Fibroblast of pulmonary artery (primary cell): ENCODE measurements around the gene TNS3.
A peak's percentile ranks its signal among the peaks of the same experiment; 100 is the strongest.

Source experiments
- DNase-seq: peaks from one replicate; pipeline ENCODE4 v3.0.0-alpha.2; 2010; ENCODE audit warnings: low read depth
- H3K4me3 ChIP-seq: replicated peaks from 2 replicates; pipeline ENCODE4 v1.5.1; 2011; ENCODE audit warnings: low read depth, mild to moderate bottlenecking, control low read depth, low read length, moderate library complexity
- TF ChIP-seq, protein P1 (sequence below): IDR thresholded peaks from 2 replicates; pipeline ENCODE4 v1.5.1; 2011; ENCODE audit warnings: mild to moderate bottlenecking, control low read depth, low read length, inconsistent platforms; ENCODE audit errors: missing control alignments

Gene TNS3

DNA sequence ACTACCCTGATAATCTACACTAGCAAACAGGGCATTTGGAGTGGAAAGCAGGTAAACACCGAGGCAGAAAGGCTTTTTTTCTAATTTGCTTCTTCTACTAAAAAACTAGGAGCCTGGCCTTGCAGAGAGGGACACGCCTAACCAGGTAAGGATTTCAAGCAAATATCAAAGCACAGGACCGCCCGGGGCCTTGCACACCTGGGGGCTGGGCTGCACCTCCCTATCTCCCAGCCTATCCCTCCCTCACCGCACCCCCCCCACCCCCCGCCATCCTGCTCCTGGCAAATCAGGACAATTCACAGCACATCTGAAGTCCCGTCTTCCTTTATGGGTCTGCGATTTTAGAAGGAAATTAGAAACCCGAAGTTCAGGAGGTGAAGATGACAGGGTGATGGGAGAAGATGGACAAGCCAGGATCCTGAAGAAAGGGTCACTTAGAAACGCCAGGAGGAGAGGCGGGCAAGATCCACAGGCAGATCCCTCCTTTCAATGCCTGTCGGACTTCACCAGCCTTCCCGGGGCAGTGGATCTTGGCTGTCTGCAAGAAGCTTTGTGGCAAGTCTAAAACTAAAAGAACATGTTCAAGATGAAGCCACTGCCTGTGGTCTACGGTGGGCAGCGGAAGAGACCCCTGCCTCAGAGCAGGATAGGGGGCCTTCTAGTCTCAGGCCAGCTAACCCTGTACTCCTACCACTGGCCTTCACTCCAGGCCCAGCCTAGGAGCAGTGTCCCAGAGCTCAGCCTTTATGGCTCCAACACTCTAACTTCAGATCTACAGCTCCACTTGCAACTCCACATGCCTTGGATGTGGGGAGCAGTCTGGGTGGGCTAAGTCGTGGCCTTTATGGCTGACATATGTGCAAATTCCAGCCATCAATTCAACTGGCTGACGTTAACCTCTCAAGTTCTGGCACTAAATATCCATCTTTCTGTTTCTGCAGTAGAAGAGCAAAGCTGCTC, 43.9 kb downstream of the TNS3 start:
- TF ChIP-seq, protein P1, sequence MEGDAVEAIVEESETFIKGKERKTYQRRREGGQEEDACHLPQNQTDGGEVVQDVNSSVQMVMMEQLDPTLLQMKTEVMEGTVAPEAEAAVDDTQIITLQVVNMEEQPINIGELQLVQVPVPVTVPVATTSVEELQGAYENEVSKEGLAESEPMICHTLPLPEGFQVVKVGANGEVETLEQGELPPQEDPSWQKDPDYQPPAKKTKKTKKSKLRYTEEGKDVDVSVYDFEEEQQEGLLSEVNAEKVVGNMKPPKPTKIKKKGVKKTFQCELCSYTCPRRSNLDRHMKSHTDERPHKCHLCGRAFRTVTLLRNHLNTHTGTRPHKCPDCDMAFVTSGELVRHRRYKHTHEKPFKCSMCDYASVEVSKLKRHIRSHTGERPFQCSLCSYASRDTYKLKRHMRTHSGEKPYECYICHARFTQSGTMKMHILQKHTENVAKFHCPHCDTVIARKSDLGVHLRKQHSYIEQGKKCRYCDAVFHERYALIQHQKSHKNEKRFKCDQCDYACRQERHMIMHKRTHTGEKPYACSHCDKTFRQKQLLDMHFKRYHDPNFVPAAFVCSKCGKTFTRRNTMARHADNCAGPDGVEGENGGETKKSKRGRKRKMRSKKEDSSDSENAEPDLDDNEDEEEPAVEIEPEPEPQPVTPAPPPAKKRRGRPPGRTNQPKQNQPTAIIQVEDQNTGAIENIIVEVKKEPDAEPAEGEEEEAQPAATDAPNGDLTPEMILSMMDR: no peak
- DNase-seq: no peak
- H3K4me3 ChIP-seq: peak overlapping the region; percentile 51

DNA sequence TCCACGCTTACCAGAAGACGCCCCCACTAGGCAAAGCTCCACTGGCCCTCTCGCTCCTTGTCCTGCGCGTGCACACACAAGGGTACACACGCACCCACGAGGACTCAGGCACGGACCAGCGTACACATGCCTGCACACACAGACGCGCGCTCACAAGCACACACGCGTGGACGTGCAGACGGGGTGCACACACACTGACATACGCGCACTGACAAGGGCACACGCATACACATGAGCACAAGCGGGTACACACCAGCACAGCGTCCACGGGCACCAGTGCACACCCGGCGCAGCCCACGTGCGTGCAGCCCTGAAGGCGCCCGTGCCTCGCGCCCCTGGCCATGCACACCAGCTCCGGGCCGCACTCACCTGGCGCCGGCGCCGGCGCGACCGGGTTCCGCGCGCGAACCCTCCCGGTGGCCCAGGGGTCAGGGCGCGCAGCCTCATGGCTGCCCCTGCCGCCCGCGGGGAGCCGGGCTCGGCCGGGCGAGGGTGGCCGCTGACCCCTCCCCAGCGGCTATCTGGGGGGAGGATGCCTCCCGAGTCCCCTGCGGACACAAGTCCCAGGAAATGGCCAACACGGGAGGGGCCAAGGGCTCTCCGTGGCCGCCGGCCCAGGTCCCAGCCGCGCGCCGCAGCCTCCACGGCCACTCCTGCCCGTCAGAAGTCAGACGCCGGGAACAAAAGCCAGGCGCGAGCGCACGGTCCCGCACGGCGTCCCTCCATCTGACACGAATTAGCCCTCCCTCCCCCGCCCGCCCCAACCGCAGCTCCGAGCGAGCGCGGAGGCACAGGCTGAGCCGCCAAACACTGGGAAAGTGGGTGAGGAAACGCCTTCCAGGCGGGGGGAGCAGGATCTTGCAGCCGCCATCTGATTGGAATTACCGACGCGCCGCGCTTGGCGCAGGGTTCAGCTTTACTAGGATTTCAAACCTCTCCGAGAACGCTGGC, 45.0 kb downstream of the TNS3 start:
- peak; percentile 58 for DNase-seq
- TF ChIP-seq, protein P1: no peak
- peak overlapping the region; percentile 51 for H3K4me3 ChIP-seq

DNA sequence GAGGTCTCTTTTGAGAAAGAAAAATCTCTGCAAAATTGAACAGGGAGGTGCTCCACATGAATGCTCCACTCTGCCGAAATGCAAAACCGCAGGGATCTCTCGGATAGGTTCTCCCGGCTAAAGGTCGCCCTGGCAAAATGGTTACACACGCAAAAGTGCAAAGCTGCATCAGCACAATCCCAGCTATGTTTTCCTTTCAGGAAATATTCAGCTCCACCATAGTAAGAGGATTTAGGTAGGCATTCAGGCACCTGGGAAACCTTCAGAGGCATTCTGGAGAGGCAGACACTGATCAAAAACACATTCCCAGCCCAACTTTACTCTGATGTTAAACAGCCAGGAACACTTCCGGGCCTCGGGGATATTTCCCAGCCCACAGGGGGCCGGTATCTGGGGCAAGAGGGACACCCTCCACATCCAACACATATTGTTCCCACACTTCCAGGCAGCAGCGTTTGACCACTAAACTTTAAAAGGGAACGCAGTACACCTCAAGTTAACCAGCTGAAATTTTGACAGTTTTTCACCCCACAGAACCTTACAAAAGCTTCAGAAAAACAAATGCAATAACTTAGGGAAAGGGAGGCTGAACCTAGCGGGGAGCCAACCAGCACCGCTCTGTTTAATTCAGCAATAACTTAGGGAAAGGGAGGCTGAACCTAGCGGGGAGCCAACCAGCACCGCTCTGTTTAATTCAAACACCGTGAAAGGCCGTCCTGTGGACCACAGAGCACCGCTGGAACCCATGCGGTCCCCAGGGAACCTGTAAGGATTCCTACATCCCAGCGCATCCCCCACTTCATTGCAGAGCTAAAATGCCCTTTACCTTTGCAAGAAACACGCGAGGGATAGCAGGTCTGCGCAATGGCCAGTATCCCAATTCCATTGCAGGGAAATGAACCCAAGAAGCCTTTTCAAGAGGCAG, 45.9 kb downstream of the TNS3 start:
- TF ChIP-seq, protein P1: no peak
- H3K4me3 ChIP-seq: peak overlapping the region; percentile 14
- no peak for DNase-seq

DNA sequence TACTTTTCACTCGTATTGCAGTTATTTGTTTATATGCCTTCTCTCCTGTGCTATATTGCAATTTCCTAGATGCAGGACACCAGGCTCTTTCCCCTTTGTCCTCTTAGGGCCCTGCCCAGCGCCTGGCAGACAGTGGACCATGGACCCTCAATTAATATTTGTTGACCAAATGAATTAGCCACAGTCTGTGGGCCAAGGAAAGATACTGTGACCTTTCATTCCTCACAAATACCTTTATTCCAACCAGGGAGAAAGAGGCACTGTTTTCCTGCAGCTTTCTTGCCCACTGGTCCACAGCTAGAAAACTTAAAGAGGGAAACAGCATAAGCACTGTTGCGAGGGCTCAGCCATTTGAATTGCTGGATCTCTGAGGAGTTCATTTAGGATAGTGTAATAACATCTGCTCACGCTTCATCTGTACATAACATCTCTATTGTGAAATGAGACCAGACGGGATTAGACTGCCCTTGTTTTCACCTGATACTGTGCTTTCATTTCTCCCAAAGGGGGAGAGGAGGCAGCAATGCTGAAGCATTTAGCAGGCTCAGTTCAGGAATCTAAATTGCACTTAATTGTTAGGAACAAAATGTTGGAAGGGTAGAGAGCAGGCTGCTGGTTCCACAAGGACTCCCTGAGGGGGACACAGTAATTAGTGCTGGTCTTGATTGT, 46.7 kb downstream of the TNS3 start:
- TF ChIP-seq, protein P1: no peak
- no peak overlapping the region for H3K4me3 ChIP-seq
- no peak for DNase-seq

DNA sequence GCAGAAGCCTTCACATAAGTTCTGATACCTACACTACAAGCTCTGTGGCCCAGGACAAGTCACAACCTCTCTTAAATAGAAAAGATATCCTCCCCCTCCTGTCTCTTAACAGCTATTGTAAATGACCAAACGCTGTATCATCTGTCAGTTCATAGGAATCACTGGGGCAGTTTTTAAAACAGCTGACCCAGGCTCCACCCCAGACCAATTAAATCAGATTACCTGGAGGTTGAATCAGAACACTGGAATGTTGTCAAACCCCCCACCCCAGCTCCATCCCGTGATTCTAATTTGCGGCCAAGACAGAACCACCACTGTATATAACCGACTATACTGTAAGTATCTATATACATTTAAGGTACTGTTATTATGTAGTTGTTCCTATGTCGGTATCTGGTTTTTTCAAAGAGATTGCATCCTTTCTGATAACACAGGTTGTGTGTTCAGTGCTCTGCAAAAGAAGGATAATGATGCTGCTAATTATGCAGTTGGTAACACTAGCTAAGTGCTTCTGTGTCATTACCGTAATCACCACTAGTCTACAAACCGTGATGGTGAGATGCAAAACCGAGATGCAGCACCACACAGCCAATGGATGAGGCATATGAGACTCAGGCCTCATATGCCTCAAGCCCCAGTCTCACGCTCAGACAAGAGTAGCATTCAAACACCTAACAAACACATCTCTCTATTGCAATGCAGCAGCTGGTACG, 47.4 kb downstream of the TNS3 start:
- TF ChIP-seq, protein P1: no peak
- DNase-seq: no peak
- no peak overlapping the region for H3K4me3 ChIP-seq
